Left kidney (tissue), 2 donors: Measurements from ENCODE around the gene ASTL. TPM values are rescaled to one million over a fixed set of nuclear protein-coding genes. Genes with fewer than 3 reads are reported as not detected.

Experiments used
- DNase-seq: peaks from one replicate; pipeline ENCODE4 v3.0.0-alpha.2; 2013
- polyA plus RNA-seq: library from polyadenylated mRNA; unstranded; fragments of 120-200 nt; gene quantifications from one replicate; pipeline ENCODE4 v1.2.1, GENCODE V29; 2013; ENCODE audit not compliant: insufficient read length

ASTL gene
- polyA plus RNA-seq, 1 donor, result 0.18 TPM

DNA sequence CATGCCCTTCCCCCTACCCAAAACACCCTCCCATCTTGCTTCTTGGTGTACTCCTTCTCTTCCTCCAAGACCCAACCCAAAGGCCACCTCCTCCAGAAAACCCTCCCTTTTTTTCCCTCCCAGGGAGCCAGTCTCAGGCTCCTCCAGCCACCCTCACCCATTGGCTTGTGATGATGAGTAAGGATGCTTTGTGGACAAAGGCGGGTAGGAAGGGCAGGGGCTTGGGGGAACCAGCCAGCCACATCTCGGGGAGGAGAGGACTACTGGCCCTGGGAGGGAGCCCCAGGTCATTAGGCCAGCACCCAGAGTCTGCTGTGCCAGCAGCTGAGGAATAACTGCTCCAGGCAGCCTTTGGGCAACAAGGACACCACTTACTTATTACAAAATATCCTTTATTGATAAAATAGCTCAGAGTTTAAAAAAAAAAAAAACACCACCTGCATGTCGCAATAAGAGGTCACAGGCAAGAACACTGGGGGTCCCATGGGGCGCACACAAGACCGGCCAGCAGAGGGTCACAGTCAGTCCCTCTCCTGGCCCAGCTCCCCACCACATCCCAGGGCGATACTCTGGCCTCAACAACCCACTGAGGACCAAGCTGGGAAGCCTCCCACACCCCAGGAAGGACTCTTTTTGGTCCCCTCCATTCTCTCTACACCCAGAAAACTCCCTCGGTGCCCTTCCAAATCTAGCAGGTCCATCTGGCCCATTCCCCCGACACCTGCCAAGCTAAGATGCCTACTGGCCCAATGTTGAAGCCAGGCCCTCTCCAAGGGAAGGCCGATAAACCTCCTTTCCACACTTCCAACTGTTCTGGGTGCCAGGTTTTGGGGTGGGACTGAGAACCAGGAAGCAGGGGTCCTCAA is 25.6 kb downstream of the ASTL start:
- DNase-seq, result no peak

DNA sequence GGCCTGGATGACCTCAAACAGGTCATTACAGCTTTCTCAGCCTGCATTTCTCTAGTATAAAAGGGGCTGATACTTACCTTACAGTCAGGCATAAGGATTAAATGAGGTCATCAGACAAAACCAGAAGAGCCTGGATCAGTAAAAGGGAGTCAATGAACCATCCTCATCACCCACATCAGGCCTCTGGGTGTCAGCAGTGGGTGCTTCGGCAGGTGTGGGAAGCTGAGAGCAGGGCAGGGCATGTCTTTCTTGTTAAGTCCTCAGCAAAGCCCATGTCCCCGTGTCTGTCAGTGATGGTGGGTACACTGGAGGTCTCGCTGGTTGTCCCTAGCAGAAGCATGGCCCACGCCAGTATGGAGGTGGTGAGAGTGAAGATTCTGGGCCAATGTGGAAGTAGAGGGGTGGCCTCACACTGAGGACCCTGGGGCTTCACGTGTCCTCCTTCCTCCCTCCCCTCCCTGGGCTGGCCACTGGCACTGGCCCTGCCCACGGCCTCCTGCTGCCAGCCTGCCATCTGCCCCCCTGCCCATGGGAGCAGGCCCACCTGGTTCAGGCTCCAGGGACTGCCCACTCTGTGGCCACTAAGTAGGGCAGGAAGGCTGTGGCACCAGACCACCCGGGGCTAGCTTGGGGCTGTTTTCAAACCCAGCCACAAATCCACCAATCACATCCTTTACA is 26.3 kb downstream of the ASTL start:
- no peak for DNase-seq

DNA sequence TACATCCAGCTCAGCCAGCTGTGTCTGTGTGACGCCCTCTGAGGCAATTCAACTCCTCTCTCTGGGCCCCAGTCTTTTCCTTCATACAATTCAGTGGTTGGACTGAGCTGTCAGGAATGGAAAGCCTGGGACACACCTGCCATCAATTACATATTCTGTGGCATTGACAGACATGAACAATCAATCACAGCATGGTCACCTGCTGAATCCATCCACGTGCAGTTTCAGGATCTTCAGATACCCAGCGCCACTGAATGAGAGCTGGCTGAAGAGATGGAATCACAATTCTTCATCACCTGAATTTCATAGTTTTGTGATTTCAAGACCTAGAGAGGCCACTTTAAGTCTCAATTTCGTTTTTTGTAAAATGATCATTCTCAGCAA is 27.1 kb downstream of the ASTL start:
- no peak for DNase-seq

DNA sequence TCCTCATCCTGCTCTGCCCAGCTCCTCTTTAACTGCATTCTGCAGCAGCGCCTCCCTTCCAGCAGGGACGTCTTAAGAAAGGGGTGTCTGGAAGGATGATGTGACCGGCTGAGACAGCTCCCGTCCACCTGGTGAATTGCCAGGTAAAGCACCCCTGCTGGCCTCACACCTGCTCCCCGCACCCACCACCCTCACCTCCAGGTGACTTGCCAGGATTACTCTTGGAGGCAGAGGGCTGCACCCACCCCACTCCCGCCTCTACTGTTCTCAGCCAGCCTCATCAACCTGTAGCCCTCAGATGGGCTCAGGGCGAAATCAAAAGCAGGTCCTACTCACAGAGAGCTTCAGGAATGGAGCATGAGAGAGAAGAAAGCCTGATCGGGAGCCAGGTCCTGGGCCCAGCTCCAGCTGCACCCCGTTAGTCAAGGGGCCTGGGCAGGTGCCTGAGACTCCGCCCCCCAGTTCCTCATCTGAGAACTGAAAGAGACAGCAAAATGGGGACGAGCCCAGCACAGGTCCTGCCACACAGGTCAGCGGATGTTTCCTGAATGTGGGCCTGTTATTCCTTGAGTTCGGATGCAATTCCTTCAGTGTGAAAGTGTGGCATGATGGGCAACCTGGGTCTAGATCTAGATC is 27.6 kb downstream of the ASTL start:
- no peak for DNase-seq

DNA sequence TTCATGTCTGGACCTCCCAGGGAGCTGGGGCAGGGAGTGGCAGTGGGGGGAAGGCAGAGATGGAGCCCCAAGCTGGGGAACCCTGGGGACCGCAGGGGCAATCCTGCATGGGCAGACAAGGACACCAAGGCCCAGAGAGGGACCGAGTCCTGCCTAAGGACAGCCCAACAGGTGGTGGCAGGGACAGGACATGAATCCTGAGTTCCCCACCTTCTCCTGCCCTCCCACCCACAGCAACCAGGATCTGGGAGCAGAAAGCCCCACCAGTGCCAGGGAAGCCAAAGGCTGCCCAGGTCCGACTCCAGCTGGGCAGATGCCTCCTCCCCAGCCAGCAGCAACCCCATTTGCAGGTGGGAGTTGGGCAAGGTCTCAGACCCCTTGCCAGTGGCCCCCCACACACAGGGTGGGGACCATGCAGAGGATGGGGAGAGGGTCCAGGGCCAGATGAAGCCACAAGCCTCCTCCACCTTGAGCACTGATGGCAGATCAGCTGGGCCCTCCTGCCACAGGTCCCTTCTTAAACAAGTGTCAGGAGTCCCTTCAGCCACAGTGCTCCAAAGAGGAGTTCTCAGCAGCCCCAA is 28.3 kb downstream of the ASTL start:
- no peak for DNase-seq

DNA sequence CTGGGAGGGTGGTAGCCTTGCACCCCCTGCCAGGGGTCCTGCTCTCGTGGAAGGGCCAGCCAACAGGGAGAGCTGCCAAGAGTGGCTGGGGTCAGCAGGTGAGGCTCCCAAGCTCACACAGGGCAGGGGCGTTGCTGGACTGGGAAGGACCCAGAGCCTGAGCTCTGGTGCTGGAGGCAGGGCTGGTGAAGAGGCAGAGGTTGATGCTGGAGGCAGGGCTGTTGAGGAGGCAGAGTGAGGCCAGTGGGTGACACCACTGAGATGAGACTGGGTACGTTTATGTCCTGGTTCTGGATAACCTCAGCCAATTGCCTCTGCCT is 29.0 kb downstream of the ASTL start:
- no peak for DNase-seq

DNA sequence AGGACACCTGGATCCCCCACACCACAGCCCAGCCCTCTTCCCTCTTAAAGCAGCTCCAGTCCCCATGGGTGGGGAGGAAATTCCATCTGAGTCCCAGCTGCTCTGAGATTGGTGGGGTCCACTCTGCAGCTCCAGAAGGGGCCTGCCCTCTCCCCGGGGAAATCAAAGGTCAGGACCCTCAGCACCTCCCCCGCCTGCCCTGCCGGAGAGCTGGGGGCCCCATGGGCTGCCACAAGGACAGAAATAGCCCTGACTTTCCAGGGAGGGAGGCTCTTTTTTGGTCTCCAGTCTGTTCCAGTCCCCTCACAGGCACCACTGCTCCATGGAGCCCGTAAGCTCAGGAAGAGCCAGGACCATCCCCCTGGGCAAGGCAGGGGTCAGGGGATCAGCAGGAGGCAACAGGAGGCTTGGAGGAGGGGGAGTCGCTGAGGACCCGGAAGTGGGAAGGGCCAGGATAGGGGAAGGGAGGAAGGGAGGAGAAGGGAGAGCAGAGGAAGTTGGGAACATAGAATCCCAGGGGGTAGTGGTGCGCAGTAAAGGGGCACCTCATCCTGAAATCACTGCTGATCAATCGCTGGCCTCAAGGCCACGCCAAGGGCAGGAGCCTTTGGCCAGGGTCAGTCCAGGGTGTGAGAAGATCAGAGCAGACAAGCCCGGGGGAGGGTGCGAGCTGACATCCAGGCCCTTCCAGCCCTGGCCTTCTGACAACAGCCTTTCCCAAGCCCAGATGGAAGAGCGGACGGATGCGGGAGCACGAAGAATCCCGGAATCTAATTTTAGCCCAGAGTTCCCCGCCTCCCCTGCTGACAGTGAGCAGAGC is 29.6 kb downstream of the ASTL start:
- DNase-seq, result no peak

DNA sequence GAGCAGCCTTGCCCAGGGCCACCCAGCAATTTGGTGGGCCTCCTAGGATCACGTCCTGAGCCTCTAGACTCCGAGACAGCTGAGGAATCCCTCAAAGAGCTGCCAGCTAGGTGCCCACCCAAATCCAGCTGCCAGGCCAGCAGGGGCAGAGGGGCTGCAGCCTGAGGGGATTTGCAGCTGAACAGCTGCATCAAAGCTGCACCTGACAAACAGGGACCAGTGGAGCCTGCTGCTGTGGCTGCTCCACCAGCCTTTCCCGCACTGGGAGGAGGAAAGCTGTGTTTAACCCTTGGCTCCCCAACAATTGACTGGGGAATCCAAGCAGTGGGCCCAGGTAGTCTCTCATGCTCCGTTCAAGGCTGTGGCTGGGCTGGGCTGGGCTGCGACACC is 30.2 kb downstream of the ASTL start:
- no peak for DNase-seq

DNA sequence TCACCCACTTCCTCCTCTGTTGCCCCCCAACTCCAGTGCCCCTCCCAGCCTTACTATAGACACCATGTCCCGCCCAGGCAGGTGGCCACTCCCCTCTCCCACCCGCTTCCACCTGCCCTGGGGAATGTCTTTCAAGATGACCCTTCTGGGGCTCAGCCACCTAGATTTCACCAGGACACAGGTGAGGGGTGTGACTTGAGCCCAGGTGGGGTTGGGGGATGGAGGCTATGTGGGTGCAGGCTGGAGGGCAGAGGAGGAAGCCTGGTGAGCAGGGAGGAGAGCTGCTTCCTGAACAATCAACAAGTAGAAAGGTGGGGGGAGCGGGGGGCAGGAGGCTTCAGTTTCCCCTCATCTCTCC is 30.6 kb downstream of the ASTL start:
- DNase-seq, result no peak

DNA sequence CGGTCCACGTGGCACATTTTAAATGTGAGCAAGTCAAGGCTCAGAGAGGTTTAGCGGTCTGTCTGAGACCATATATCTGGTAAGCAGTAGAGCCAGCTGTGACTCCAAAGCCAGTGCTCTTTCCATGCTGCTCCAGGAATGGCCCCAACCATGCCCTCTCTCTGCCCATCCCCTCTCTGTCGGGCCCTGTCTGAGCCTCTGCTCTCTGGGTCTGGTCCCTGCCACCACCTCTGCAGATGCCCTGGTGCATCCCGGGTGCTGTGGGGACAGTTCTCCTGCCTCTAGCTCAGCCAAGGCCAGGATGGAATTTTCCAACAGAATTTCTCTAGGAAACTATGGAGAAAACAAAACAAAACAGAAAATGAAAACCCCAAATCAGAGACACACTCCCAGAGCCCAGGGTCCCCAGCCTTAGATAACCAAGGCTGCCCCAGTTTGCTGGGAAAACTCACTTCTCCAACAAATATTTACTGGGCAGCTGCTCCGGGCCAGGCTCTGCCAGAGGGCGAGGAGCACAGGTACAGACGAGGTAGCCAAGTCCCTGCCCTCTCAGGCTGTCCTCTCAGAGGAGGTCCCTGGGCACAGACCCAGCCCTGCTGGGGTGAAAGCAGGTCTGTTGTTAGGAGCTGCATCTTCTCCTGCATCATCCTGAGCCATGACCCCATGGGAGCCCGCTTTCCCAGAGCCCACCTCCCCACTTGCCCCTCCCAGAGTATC is 31.2 kb downstream of the ASTL start:
- no peak for DNase-seq

DNA sequence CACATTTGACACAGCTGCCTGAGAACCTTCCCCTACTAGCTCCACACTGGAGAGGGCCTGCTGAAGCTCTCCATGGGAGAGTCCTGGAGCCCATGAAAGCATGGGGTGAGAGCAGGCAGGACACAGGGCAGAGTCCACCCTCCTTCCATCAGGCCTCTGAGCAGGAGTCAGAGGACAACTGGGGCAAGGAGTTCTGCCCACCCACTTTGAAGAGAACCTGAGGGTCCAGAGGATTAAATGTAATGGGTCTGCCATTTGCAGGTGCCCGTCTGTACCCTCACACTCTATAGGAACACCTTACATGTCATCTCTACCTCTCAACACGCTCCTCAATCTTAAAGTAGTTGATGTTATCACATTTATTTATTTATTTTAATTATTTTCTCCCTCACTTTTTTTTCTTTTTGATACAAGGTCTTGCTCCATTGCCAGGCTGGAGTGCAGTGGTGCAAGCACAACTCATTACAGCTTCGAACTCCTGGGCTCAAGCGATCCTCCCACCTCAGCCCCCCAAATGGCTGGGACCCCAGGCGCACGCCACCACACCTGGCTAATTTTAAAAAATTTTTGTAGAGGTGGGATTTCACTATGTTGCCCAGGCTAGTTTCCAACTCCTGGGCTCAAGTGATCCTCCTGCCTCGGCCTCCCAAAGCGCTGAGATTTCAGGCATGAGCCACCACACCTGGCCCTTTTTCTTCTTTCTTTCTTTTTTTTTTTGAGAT is 32.1 kb downstream of the ASTL start:
- DNase-seq, result no peak

DNA sequence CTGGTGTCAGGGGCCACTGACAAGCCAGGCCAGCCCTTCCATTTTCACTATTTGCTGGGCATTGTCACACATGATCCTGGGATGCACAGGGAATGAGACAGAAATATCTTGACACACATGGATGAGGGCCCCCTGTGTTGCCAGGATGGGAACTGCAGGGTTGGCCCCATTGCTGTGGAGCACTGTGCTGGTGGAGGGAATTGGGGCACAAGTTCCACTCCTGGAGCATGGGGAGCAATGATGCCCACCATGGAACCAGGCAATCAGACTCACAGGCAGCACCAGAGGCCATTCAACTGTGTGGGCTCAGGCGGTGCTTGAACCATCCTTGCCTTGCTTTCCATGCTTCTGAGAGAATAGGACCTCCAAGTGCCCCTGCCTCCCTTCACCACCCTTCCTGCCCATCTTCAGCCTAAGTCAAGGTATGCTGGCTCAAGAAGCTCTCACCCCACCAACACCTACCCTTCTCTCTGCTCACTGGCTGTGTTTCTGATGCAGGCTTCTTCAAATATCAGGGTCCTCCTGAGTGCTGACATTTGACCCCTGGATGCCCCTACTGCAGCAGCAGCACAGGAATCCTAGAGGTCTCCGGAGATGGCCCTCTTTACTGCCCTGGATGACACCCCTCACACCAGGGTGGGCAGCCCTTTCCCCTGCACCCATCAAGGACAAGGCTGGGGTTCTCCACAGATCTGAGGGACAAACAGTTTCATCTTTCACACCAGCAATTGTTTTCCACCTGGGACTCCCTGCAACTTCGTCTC is 33.0 kb downstream of the ASTL start:
- DNase-seq, result no peak

DNA sequence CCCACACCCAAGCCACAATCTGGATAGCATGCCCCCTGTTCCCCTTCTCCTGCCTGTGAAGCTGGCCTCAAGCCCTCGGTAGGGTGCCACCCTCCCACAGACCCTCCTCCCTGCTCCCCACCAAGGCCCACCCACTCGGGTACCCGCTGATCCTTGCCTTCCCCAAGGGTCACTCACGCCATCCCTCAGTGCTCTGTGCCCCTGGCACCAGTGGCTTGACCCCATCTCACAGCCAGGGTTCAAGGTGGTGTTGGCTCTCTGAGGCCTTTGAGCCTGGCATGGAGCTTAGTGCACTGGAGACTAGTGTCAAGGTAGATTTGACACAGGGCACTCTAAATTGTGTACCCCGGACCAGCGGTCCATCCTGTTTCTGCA is 33.8 kb downstream of the ASTL start:
- DNase-seq, result no peak

DNA sequence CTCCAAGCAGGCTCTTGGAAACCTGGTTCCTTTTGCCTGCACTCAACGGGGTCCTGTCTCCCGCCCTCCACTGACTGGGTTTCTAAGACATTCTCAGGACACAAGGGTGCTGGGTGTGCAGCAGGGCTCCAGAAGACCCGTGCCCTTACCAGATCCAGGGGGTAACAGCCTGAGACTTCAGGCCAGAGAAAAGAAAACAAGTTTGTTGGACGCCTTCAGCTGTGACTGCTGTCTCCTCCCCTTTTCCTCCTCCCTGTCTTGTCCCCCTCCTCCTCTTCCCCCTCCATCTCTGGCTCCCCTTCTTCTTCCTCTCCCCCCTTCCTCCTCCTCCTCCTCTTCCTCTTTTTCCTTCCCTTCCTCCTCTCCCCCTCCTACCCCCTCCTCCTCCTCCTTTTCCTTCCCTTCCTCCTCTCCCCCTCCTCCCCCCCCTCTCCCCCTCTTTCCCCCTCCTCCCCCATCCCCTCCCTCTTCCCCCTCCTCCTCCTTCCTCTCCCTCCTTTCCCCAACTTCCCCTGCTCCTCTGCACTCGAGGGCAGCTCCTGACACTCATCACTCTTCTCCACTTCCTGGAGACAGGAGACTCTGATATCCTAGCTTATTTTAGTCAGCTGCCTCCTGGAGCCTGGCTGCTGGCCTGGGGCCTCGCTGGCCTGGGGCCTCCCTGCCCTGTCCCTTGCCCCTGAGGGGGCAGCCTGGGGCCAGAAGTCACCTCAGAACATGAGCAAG is 34.4 kb downstream of the ASTL start:
- no peak for DNase-seq

DNA sequence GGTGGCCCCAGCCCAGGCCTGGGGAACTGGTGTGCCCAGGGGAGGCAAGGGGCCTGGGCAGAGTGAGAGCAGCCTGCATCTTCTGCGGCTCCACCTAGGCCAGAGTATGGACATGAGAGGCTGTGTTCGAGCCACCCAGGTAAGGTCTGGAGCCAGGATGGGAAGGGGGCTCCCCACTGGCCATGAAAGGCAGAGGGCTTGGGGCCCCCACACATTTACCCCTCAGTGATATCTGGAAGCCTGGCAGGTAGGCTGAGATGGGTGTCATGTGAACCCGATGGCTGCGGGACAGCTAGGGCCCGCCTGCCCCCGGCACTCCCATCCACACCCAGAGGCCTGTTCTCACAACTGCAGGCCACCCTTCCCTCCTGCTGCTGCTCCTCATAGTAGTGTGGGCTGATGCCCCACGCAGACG is 35.1 kb downstream of the ASTL start:
- DNase-seq, result no peak

DNA sequence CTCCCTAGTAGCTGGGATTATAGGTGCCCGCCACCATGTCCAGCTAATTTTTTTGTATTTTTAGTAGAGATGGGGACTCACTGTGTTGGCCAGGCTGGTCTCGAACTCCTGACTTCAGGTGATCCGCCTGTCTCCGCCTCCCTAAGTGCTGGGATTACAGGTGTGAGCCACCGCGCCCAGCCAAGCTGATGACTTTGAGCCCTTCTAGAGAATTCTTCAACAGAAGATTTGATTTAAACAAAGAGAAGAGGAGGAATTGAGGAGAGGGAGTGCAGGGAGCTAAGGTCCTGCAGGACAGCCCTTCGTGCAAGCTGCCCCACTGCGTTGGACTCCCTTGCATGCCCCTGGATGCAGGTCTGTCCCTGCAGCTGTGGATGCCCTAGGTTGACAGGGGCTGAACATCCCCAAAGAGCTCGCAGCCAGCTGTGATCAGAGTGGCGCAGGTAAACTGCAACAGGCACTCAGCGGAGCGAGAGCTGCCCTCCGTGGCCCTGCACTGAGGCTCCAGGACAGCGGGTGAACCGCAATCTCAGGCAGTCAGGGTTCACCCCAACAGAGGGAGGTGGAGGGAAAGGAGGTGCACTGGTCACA is 35.6 kb downstream of the ASTL start:
- no peak for DNase-seq

DNA sequence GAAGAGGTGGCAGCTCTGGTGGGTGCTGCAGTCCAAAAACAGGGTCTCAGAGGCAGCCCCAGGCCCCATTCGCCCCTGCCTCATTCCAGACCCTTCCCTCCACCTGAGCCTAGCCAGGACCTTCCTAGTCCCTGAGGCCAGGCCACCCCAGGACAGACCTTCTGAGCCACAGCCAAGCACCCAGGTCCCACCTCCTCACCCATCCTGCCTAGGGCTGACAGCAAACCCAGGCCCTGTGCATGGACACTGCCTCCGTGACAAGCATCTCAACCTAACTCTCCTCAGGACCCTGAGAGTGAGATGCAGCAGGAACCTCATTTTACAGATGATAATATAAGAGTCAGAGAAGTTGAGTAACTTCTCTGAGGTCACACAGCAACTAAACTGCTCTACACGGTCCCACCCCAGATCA is 37.4 kb downstream of the ASTL start:
- DNase-seq, result no peak

DNA sequence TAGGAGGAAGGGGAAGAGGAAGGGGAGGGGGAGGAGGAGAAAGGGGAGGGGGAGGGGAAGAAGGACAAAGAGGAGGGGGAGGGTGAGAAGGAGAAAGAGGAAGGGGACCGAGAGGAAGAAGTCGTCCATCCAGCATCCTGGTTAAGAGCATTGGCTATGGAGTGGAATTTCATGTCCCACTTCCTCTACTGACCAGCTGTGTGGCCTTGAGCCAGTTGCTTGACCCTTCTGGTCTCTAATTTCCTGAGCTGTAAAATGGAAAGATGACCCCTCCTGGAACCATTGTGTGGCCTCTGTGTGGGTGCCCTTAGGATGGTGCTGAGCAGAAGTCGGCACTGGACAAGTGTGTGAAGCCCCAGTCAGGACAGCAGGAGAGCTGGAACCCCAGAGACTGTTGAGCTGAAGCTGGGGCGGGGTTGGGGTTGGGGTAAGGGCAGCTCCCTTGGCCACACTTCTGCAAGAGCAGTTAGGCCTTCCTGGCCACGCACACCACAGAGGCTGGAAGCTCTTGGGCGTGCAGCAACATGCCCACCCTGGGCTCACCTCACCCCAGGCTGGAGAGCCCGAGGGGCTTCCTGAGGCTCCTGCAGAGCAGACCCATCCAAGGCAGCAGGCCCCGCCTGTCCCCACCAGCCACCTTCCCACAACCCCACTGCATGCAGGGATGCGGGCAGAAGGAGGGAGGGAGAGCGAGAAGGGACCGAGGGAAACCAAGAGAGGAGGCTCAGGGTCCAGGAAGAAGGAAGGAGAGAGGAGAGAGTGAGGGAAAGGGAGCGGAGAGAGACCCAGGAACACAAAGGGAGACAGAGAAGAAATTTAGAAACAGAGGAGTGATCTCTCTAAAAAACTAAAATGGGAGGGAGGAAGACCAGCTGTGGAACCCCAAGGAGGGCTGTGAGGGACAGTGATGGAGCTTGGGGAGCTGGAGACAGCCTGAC is 38.2 kb downstream of the ASTL start:
- DNase-seq, result no peak
